ENCODE data around the gene MNT. TPM values are rescaled to one million over a fixed set of nuclear protein-coding genes. Genes with fewer than 3 reads are reported as not detected.

Gene MNT
- total and polyA plus RNA-seq, 4 donors = 1.7 to 5.0 (median 2.6) TPM

DNA sequence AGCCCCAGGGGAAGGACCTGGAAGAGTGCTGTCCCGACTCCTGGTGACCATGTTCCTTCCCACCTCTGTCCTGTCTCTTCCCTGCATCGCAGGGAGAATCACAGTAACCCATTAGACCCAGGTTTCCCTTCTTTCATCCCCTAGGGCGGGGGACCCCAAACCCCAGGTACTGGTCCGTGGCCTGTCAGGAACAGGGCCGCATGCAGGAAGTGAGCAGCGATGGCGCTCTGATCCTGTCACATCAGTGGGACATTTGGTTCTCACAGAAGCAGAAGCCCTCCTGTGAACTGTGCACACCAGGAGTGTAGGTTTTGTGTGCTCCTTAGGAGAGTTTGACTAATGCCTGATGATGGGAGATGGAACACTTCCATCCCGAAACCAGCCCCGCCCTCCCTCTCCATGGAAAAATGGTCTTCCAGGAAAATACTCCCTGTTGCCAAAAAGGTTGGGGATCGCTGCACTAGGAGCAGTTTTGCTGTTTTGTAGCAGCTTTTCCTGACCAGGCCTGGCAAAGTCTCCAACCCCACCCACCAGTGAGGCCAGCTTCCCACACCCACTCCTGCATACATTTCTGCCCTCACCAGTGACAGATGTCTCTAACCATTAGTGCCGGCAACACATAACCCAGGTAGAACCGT is 10.5 kb downstream of the MNT start:
- Histone ChIP-seq H3K27me3 (ENCODE audit: control insufficient read depth in 4 of 4, insufficient read depth in 4 of 4, low read length in 3 of 4) (no peaks in the 10 kb centered on the region), H3K4me3 (ENCODE audit: low read depth in 1 of 3, low read length in 3 of 3) (no peak overlapping the region), H3K4me1 (ENCODE audit: control insufficient read depth in 4 of 4, insufficient read depth in 4 of 4, low read length in 3 of 4) (peaks cover 5 to 20% (median 16%) of the 10 kb centered on the region in 4 donors), H3K27ac (ENCODE audit: low read depth in 1 of 2, low read length in 2 of 2) (no peak overlapping the region), H3K9ac (ENCODE audit: low read depth in 1 of 2, low read length in 2 of 2) (no peak overlapping the region), H3K9me3 (ENCODE audit: control insufficient read depth in 4 of 4, low read length in 3 of 4) (no peaks in the 10 kb centered on the region), H3K36me3 (ENCODE audit: control insufficient read depth in 4 of 4, insufficient read depth in 3 of 4, low read depth in 1 of 4, low read length in 3 of 4) (peaks cover 0 to 10% (median 5%) of the 10 kb centered on the region in 4 donors)
- DNase-seq (ENCODE audit: low spot score) = no peak
- WGBS = 88% methylated on average over 12 of the region's 12 CpGs
- TF ChIP-seq, protein P1, sequence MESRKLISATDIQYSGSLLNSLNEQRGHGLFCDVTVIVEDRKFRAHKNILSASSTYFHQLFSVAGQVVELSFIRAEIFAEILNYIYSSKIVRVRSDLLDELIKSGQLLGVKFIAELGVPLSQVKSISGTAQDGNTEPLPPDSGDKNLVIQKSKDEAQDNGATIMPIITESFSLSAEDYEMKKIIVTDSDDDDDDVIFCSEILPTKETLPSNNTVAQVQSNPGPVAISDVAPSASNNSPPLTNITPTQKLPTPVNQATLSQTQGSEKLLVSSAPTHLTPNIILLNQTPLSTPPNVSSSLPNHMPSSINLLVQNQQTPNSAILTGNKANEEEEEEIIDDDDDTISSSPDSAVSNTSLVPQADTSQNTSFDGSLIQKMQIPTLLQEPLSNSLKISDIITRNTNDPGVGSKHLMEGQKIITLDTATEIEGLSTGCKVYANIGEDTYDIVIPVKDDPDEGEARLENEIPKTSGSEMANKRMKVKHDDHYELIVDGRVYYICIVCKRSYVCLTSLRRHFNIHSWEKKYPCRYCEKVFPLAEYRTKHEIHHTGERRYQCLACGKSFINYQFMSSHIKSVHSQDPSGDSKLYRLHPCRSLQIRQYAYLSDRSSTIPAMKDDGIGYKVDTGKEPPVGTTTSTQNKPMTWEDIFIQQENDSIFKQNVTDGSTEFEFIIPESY (IDR thresholded peaks at IDR 0.05) = no peak
- TF ChIP-seq RXRA (IDR thresholded peaks at IDR 0.05) (no peak), SP1 (IDR thresholded peaks at IDR 0.05) (no peak)

- H3K9ac ChIP-seq (ENCODE audit: low read depth in 1 of 2, low read length in 2 of 2) = no peak overlapping the region
- 95% methylated on average over 15 of the region's 15 CpGs for WGBS
Measured at GRCh38 chr17:2388683-2389055, 12.2 kb downstream of the MNT start.

GRCh38 chr17:2388020-2388682 is 12.7 kb downstream of the MNT start:
- no peak overlapping the region for H3K9ac ChIP-seq (ENCODE audit: low read depth in 1 of 2, low read length in 2 of 2)
- no peak overlapping the region for H3K4me3 ChIP-seq (ENCODE audit: low read depth in 1 of 3, low read length in 3 of 3)
- no peaks in the 10 kb centered on the region for H3K27me3 ChIP-seq (ENCODE audit: control insufficient read depth in 4 of 4, insufficient read depth in 4 of 4, low read length in 3 of 4)
- WGBS = 95% methylated on average over 21 of the region's 21 CpGs
- H3K27ac ChIP-seq (ENCODE audit: low read depth in 1 of 2, low read length in 2 of 2) = no peak overlapping the region
- H3K36me3 ChIP-seq (ENCODE audit: control insufficient read depth in 4 of 4, insufficient read depth in 3 of 4, low read depth in 1 of 4, low read length in 3 of 4) = peaks cover 0 to 10% (median 5%) of the 10 kb centered on the region in 4 donors
- no peaks in the 10 kb centered on the region for H3K9me3 ChIP-seq (ENCODE audit: control insufficient read depth in 4 of 4, low read length in 3 of 4)
- DNase-seq (ENCODE audit: low spot score) = no peak
- peaks cover 3 to 28% (median 20%) of the 10 kb centered on the region in 4 donors for H3K4me1 ChIP-seq (ENCODE audit: control insufficient read depth in 4 of 4, insufficient read depth in 4 of 4, low read length in 3 of 4)
- TF ChIP-seq HNF4G (IDR thresholded peaks at IDR 0.05) (no peak), FOXA2 (IDR thresholded peaks at IDR 0.05) (no peak), HNF4A (conservative IDR thresholded peaks at IDR 0.05) (no peak), EGR1 (IDR thresholded peaks at IDR 0.05; ENCODE audit: low read depth in 2 of 2) (no peak), RAD21 (IDR thresholded peaks at IDR 0.05) (no peak)
- TF ChIP-seq, protein P1 (IDR thresholded peaks at IDR 0.05) = no peak
- TF ChIP-seq, protein P2, sequence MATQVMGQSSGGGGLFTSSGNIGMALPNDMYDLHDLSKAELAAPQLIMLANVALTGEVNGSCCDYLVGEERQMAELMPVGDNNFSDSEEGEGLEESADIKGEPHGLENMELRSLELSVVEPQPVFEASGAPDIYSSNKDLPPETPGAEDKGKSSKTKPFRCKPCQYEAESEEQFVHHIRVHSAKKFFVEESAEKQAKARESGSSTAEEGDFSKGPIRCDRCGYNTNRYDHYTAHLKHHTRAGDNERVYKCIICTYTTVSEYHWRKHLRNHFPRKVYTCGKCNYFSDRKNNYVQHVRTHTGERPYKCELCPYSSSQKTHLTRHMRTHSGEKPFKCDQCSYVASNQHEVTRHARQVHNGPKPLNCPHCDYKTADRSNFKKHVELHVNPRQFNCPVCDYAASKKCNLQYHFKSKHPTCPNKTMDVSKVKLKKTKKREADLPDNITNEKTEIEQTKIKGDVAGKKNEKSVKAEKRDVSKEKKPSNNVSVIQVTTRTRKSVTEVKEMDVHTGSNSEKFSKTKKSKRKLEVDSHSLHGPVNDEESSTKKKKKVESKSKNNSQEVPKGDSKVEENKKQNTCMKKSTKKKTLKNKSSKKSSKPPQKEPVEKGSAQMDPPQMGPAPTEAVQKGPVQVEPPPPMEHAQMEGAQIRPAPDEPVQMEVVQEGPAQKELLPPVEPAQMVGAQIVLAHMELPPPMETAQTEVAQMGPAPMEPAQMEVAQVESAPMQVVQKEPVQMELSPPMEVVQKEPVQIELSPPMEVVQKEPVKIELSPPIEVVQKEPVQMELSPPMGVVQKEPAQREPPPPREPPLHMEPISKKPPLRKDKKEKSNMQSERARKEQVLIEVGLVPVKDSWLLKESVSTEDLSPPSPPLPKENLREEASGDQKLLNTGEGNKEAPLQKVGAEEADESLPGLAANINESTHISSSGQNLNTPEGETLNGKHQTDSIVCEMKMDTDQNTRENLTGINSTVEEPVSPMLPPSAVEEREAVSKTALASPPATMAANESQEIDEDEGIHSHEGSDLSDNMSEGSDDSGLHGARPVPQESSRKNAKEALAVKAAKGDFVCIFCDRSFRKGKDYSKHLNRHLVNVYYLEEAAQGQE (IDR thresholded peaks at IDR 0.05) = no peak

More at GRCh38 chr17:2388683-2389055, 12.2 kb downstream of the MNT start:
- DNase-seq (ENCODE audit: low spot score) = no peak
- Histone ChIP-seq H3K4me1 (ENCODE audit: control insufficient read depth in 4 of 4, insufficient read depth in 4 of 4, low read length in 3 of 4) (peaks cover 3 to 24% (median 16%) of the 10 kb centered on the region in 4 donors), H3K4me3 (ENCODE audit: low read depth in 1 of 3, low read length in 3 of 3) (no peak overlapping the region), H3K36me3 (ENCODE audit: control insufficient read depth in 4 of 4, insufficient read depth in 3 of 4, low read depth in 1 of 4, low read length in 3 of 4) (peaks cover 0 to 10% (median 5%) of the 10 kb centered on the region in 4 donors), H3K9me3 (ENCODE audit: control insufficient read depth in 4 of 4, low read length in 3 of 4) (no peaks in the 10 kb centered on the region), H3K27ac (ENCODE audit: low read depth in 1 of 2, low read length in 2 of 2) (no peak overlapping the region), H3K27me3 (ENCODE audit: control insufficient read depth in 4 of 4, insufficient read depth in 4 of 4, low read length in 3 of 4) (no peaks in the 10 kb centered on the region)
- no peak for TF ChIP-seq GABPA (IDR thresholded peaks at IDR 0.05 in 1 of 2, conservative IDR thresholded peaks at IDR 0.05 in 1 of 2)
- TF ChIP-seq SP1 (IDR thresholded peaks at IDR 0.05) = no peak
- no peak for TF ChIP-seq HNF4A (conservative IDR thresholded peaks at IDR 0.05)
- no peak for TF ChIP-seq RAD21 (IDR thresholded peaks at IDR 0.05)
- no peak for TF ChIP-seq NR2F2 (IDR thresholded peaks at IDR 0.05)
- TF ChIP-seq, protein P1 (IDR thresholded peaks at IDR 0.05) = no peak
- no peak for TF ChIP-seq FOXA1 (IDR thresholded peaks at IDR 0.05)
- no peak for TF ChIP-seq JUND (IDR thresholded peaks at IDR 0.05)
- TF ChIP-seq RXRA (IDR thresholded peaks at IDR 0.05) = no peak
- no peak for TF ChIP-seq ATF3 (IDR thresholded peaks at IDR 0.05)
- no peak for TF ChIP-seq EGR1 (IDR thresholded peaks at IDR 0.05; ENCODE audit: low read depth in 2 of 2)
- no peak for TF ChIP-seq MAX (IDR thresholded peaks at IDR 0.05)
- no peak for TF ChIP-seq HNF4G (IDR thresholded peaks at IDR 0.05)

All from liver (tissue), 9 donors.